OCI-LY1 (cell line): ENCODE measurements around the gene DOCK3.
"Not testable (repeated sequence)": the region's sequence is repeated elsewhere in the genome, so short reads cannot be mapped to it uniquely, and the experiment has no call there.

Experiments used
- CTCF ChIP-seq: fragments of 200-600 bp; sonication (generic), shearing (Covaris generic); IDR thresholded peaks from 2 replicates; pipeline ENCODE4 v1.5.1; 2017; ENCODE audit warnings: mild to moderate bottlenecking, antibody characterized with exemption, low read length, moderate library complexity, mixed read lengths
- EZH2 ChIP-seq: fragments of 200-600 bp; sonication (generic), shearing (Covaris generic); IDR thresholded peaks from 2 replicates; pipeline ENCODE4 v1.8.0; 2017; ENCODE audit warnings: borderline replicate concordance, mixed run types, mild to moderate bottlenecking, antibody characterized with exemption, low read length, moderate library complexity, mixed read lengths

DNA sequence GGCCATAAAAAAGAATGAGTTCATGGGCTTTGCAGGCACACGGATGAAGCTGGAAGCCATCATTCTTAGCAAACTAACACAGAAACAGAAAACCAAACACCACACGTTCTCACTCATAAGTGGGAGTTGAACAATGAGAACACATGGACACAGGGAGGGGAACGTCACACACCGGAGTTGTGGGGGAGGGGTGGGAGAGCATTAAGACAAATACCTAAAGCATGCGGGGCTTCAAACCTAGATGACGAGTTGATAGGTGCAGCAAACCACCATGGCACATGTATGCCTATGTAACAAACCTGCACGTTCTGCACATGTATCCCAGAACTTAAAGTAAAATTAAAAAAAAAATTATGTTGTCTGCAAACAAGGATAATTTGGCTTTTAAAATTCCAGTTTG, 200.1 kb downstream of the DOCK3 start:
- TF ChIP-seq CTCF, EZH2: not testable (repeated sequence)
